Tibial nerve (tissue), 3 donors: ENCODE results near the gene TUBG2.

Source experiments
- POLR2A ChIP-seq, 2 donors: fragments of 450-650 bp; IDR thresholded peaks; one replicate each; pipeline ENCODE4 v1.6.1; 2017; ENCODE audit warnings: antibody characterized with exemption in 2 of 2, mild to moderate bottlenecking in 2 of 2, moderate library complexity in 2 of 2
- TF ChIP-seq, protein P1 (sequence below), 5 experiments: fragments of 200-600 bp in 3 of 5; fragments of 450-650 bp in 2 of 5; sonication (generic) in 3 of 5; IDR thresholded peaks; one replicate each; pipeline ENCODE4 v1.5.1; 2016 to 2019; ENCODE audit warnings: antibody characterized with exemption in 5 of 5, mild to moderate bottlenecking in 3 of 5, moderate library complexity in 2 of 5

- TF ChIP-seq, protein P1, sequence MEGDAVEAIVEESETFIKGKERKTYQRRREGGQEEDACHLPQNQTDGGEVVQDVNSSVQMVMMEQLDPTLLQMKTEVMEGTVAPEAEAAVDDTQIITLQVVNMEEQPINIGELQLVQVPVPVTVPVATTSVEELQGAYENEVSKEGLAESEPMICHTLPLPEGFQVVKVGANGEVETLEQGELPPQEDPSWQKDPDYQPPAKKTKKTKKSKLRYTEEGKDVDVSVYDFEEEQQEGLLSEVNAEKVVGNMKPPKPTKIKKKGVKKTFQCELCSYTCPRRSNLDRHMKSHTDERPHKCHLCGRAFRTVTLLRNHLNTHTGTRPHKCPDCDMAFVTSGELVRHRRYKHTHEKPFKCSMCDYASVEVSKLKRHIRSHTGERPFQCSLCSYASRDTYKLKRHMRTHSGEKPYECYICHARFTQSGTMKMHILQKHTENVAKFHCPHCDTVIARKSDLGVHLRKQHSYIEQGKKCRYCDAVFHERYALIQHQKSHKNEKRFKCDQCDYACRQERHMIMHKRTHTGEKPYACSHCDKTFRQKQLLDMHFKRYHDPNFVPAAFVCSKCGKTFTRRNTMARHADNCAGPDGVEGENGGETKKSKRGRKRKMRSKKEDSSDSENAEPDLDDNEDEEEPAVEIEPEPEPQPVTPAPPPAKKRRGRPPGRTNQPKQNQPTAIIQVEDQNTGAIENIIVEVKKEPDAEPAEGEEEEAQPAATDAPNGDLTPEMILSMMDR (IDR thresholded peaks at IDR 0.05), result no peak
- no peak for TF ChIP-seq POLR2A (IDR thresholded peaks at IDR 0.05)
Observed at GRCh38 chr17:42682722-42683403, 23.8 kb downstream of the TUBG2 start.
